GM23338 (cell line): ENCODE data around the gene RNF217. TPM values are rescaled to one million over a fixed set of nuclear protein-coding genes. Genes with fewer than 3 reads are reported as not detected.
"Not testable (repeated sequence)": the region's sequence is repeated elsewhere in the genome, so short reads cannot be mapped to it uniquely, and the experiment has no call there.

Source experiments
- ATAC-seq: fragments of 200-7000 bp; cut with Tn5 transposase; 3 replicates; pipeline ENCODE4 v1.9.1; 2020
- DNase-seq: peaks from one replicate; pipeline ENCODE4 v3.0.0-alpha.2; 2015; ENCODE audit warnings: low spot score
- H2AFZ ChIP-seq: fragments of 200-600 bp; sonication (generic); 2 replicates; pipeline ENCODE4 v1.8.0; 2016; ENCODE audit warnings: antibody characterized with exemption, mild to moderate bottlenecking, moderate library complexity
- H3F3A ChIP-seq: fragments of 200-600 bp; sonication (generic); replicated peaks from 2 replicates; pipeline ENCODE4 v1.8.0; 2017; ENCODE audit warnings: antibody characterized with exemption, mixed run types, low read depth
- H3K27ac ChIP-seq: fragments of 200-600 bp; sonication (generic); 2 replicates; pipeline ENCODE4 v1.6.1; 2016; ENCODE audit warnings: low read depth
- H3K27me3 ChIP-seq: fragments of 200-600 bp; sonication (generic); 2 replicates; pipeline ENCODE4 v1.8.0; 2016; ENCODE audit warnings: mild to moderate bottlenecking, mixed run types, moderate library complexity; ENCODE audit not compliant: insufficient read depth
- H3K36me3 ChIP-seq: fragments of 200-600 bp; sonication (generic); 2 replicates; pipeline ENCODE4 v1.8.0; 2016; ENCODE audit warnings: mild to moderate bottlenecking; ENCODE audit not compliant: insufficient read depth
- H3K4me1 ChIP-seq: fragments of 200-600 bp; sonication (generic); 2 replicates; pipeline ENCODE4 v1.8.0; 2016; ENCODE audit warnings: mild to moderate bottlenecking, moderate library complexity; ENCODE audit not compliant: insufficient read depth
- H3K4me2 ChIP-seq: fragments of 200-600 bp; sonication (generic); 2 replicates; pipeline ENCODE4 v1.7.1; 2017; ENCODE audit warnings: mixed run types
- H3K4me3 ChIP-seq: fragments of 200-600 bp; sonication (generic); 2 replicates; pipeline ENCODE4 v1.6.1; 2016; ENCODE audit warnings: mixed run types
- H3K79me2 ChIP-seq: fragments of 200-600 bp; sonication (generic); replicated peaks from 2 replicates; pipeline ENCODE4 v1.8.0; 2017; ENCODE audit warnings: mild to moderate bottlenecking; ENCODE audit not compliant: insufficient read depth
- H3K9me2 ChIP-seq: fragments of 200-600 bp; sonication (generic); 2 replicates; pipeline ENCODE4 v1.8.0; 2017; ENCODE audit not compliant: insufficient read depth
- H4K20me1 ChIP-seq: fragments of 200-600 bp; sonication (generic); replicated peaks from 2 replicates; pipeline ENCODE4 v1.8.0; 2017; ENCODE audit warnings: mild to moderate bottlenecking; ENCODE audit not compliant: insufficient read depth
- H3K27ac Mint-ChIP-seq: 2 replicates; pipeline ENCODE4 v1.8.0; 2020; ENCODE audit warnings: inconsistent platforms, mild to moderate bottlenecking, moderate library complexity, mixed read lengths
- H3K27me3 Mint-ChIP-seq: 3 replicates; pipeline ENCODE4 v1.8.0; 2022; ENCODE audit warnings: low read depth, mild to moderate bottlenecking, moderate library complexity, mixed read lengths, inconsistent platforms; ENCODE audit not compliant: insufficient read depth, poor library complexity
- H3K36me3 Mint-ChIP-seq: 3 replicates; pipeline ENCODE4 v1.8.0; 2021; ENCODE audit warnings: low read depth, mild to moderate bottlenecking, inconsistent platforms, moderate library complexity, mixed read lengths
- H3K4me1 Mint-ChIP-seq: 3 replicates; pipeline ENCODE4 v1.8.0; 2020; ENCODE audit warnings: mild to moderate bottlenecking, inconsistent platforms, mixed read lengths
- H3K4me3 Mint-ChIP-seq: 3 replicates; pipeline ENCODE4 v1.8.0; 2021; ENCODE audit warnings: moderate library complexity, mild to moderate bottlenecking, inconsistent platforms, mixed read lengths
- H3K9me3 Mint-ChIP-seq: 3 replicates; pipeline ENCODE4 v1.8.0; 2020; ENCODE audit warnings: moderate library complexity, mild to moderate bottlenecking, inconsistent platforms, mixed read lengths
- CREB1 ChIP-seq: fragments of 250-450 bp; sonication (Bioruptor Pico); IDR thresholded peaks from 2 replicates; pipeline ENCODE4 v1.5.0; 2020; ENCODE audit warnings: low read depth, mild to moderate bottlenecking, moderate library complexity
- CTCF ChIP-seq, 2 experiments: fragments of 200-600 bp in 1 of 2; sonication (generic) in 1 of 2; conservative IDR thresholded peaks; 2 replicates each; pipeline versions ENCODE4 v1.5.1 to v1.6.1; 2016 to 2017; ENCODE audit warnings: antibody characterized with exemption in 2 of 2, low read depth in 2 of 2, mild to moderate bottlenecking in 2 of 2, moderate library complexity in 1 of 2
- EZH2 ChIP-seq: fragments of 200-600 bp; sonication (generic); IDR thresholded peaks from one replicate; pipeline ENCODE4 v1.8.0; 2017; ENCODE audit warnings: antibody characterized with exemption, mild to moderate bottlenecking, low read depth; ENCODE audit not compliant: unreplicated experiment
- EZH2phosphoT487 ChIP-seq: fragments of 200-600 bp; sonication (generic); IDR thresholded peaks from one replicate; pipeline ENCODE4 v1.8.1; 2018; ENCODE audit warnings: antibody characterized with exemption; ENCODE audit not compliant: unreplicated experiment
- JUNB ChIP-seq: IDR thresholded peaks from one replicate; pipeline ENCODE4 v1.6.1; 2016; ENCODE audit warnings: antibody characterized with exemption; ENCODE audit not compliant: unreplicated experiment
- NANOG ChIP-seq: IDR thresholded peaks from 2 replicates; pipeline ENCODE4 v1.6.1; 2016; ENCODE audit warnings: antibody characterized with exemption, borderline replicate concordance
- POLR2AphosphoS5 ChIP-seq: IDR thresholded peaks from 2 replicates; pipeline ENCODE4 v1.6.1; 2016; ENCODE audit warnings: antibody characterized with exemption, low read depth
- REST ChIP-seq: IDR thresholded peaks from one replicate; pipeline ENCODE4 v1.6.1; 2018; ENCODE audit warnings: antibody characterized with exemption; ENCODE audit not compliant: unreplicated experiment
- STAT1 ChIP-seq: IDR thresholded peaks from one replicate; pipeline ENCODE4 v1.6.1; 2016; ENCODE audit warnings: antibody characterized with exemption; ENCODE audit not compliant: unreplicated experiment
- ZNF114 ChIP-seq: fragments of 250-450 bp; sonication (Bioruptor Pico); IDR thresholded peaks from 2 replicates; pipeline ENCODE4 v1.5.0; 2020; ENCODE audit warnings: mild to moderate bottlenecking, moderate library complexity
- ZNF331 ChIP-seq: fragments of 250-450 bp; sonication (Bioruptor Pico); IDR thresholded peaks from 2 replicates; pipeline ENCODE4 v1.5.0; 2020; ENCODE audit warnings: low read depth, mild to moderate bottlenecking, moderate library complexity
- ZNF462 ChIP-seq: fragments of 250-450 bp; sonication (Bioruptor Pico); IDR thresholded peaks from 2 replicates; pipeline ENCODE4 v1.5.0; 2020; ENCODE audit warnings: mild to moderate bottlenecking, moderate library complexity
- polyA plus RNA-seq: library from polyadenylated mRNA; unstranded; fragments of >200 nt; fragmentation: Nextera tagmentation; extraction: Ambion mirVana; gene quantifications from 2 replicates; pipeline ENCODE4 v1.2.1, GENCODE V29; 2016
- total RNA-seq: library from RNA; depleted of rRNA; stranded (reverse); fragments of >200 nt; shearing (Covaris generic); gene quantifications from 2 replicates; pipeline ENCODE4 v1.2.3, GENCODE V29; 2014

Gene RNF217
- total and polyA plus RNA-seq, 2 experiments from 2014 or later: 1.7 to 6.2 TPM

DNA sequence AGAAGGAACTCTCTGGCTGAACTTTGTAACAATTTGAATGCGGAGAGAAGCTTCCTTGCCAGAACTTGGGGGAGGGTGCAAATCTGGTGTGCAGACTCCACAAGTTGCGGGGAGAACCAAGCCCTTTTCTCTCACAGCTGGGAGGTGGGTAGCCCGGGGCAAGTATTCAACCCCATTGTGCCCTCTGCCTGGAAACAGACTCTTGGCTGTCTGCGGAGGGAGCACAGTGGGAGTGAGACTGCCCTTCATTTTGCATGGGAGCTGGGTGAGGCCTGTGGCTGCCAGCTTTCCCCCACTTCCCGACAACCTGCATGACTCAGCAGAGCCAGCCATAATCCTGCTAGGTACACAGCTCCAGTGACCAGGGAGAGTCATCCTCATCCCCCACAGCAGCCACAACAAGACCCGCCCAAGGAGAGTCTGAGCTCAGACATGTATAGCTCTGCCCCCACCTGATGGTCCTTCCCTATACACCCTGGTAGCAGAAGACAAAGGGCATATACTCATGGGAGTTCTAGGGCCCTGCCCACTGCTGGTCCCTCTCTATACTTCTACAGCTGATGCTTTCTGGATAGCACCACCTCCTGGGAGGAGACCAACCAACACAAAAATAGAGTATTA is 161.9 kb downstream of the RNF217 start:
- Histone ChIP-seq H3K4me1 (peaks cover 8% of the 10 kb centered on the region; the same call in 1 of the 2 replicates), H3K9me2 (peaks cover 10% of the 10 kb centered on the region; the same call in 1 of the 2 replicates), H3K36me3 (no peaks in the 10 kb centered on the region; the same call in 1 of the 2 replicates), H2AFZ (peak overlapping the region; percentile 32; the same call in 1 of the 2 replicates), H3K4me2 (no peak overlapping the region), H3F3A (no peaks in the 10 kb centered on the region), H3K79me2 (no peaks in the 10 kb centered on the region), H3K27ac (no peak overlapping the region), H3K4me3 (no peak overlapping the region), H3K27me3 (no peaks in the 10 kb centered on the region), H4K20me1 (no peaks in the 10 kb centered on the region)
- no peak for ATAC-seq
- no peak overlapping the region for H3K27ac Mint-ChIP-seq
- H3K4me3 Mint-ChIP-seq: no peak overlapping the region
- H3K4me1 Mint-ChIP-seq: peaks cover 24% of the 10 kb centered on the region
- peaks cover 11% of the 10 kb centered on the region for H3K36me3 Mint-ChIP-seq
- DNase-seq: no peak
- no peak for TF ChIP-seq JUNB
- no peak for TF ChIP-seq CREB1
- TF ChIP-seq STAT1: no peak
- TF ChIP-seq POLR2AphosphoS5: no peak
- no peak for TF ChIP-seq ZNF331 (CRISPR knock-in tag)
- TF ChIP-seq NANOG: no peak
- TF ChIP-seq REST: no peak
- TF ChIP-seq EZH2phosphoT487: no peak
- no peak for TF ChIP-seq ZNF114
- no peak for TF ChIP-seq CTCF (conservative IDR thresholded peaks at IDR 0.05; ENCODE audit: low read depth in 2 of 2)
- TF ChIP-seq ZNF462: no peak
- TF ChIP-seq EZH2: no peak
- peaks cover 2% of the 10 kb centered on the region for H3K27me3 Mint-ChIP-seq
- peaks cover 14% of the 10 kb centered on the region for H3K9me3 Mint-ChIP-seq

GRCh38 chr6:125125856-125126255 is 163.6 kb downstream of the RNF217 start:
- H2AFZ ChIP-seq, H3K4me1 Mint-ChIP-seq, DNase-seq, H3K9me2 ChIP-seq, H3K27ac Mint-ChIP-seq, ATAC-seq, H3K4me2 ChIP-seq, H3F3A ChIP-seq, H3K4me1 ChIP-seq, H3K27ac ChIP-seq, H4K20me1 ChIP-seq, H3K27me3 Mint-ChIP-seq, H3K27me3 ChIP-seq, H3K36me3 ChIP-seq, H3K4me3 Mint-ChIP-seq, H3K79me2 ChIP-seq, H3K4me3 ChIP-seq: not testable (repeated sequence)
- H3K9me3 Mint-ChIP-seq: peaks cover 14% of the 10 kb centered on the region
- peaks cover 11% of the 10 kb centered on the region for H3K36me3 Mint-ChIP-seq
